GM12872 (cell line): ENCODE data around the gene CCHCR1.

Experiments used
- TF ChIP-seq, protein P1 (sequence below): IDR thresholded peaks from 3 replicates; pipeline ENCODE4 v1.5.1; 2011; ENCODE audit warnings: low read depth, mild to moderate bottlenecking, low read length, moderate library complexity; ENCODE audit not compliant: insufficient read depth

The CCHCR1 gene

DNA sequence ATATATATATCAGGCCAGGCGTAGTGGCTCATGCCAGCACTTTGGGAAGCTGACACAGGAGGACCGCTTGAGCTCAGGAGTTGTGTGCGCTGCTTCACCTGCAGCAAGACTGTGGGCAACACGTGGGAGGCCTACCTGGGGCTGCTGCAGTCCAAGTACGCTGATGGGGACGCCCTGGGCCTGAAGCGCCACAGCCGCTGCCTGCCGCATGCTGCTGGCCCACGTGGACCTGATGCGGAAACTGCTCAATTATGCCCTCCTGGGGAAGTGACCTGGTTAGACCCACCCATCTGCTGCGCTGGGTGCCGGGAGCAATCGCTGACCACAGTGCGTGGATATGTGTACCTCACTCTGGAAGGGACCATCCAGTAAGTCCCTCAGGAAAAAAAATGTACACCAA is 17.0 kb downstream of the CCHCR1 start:
- TF ChIP-seq, protein P1, sequence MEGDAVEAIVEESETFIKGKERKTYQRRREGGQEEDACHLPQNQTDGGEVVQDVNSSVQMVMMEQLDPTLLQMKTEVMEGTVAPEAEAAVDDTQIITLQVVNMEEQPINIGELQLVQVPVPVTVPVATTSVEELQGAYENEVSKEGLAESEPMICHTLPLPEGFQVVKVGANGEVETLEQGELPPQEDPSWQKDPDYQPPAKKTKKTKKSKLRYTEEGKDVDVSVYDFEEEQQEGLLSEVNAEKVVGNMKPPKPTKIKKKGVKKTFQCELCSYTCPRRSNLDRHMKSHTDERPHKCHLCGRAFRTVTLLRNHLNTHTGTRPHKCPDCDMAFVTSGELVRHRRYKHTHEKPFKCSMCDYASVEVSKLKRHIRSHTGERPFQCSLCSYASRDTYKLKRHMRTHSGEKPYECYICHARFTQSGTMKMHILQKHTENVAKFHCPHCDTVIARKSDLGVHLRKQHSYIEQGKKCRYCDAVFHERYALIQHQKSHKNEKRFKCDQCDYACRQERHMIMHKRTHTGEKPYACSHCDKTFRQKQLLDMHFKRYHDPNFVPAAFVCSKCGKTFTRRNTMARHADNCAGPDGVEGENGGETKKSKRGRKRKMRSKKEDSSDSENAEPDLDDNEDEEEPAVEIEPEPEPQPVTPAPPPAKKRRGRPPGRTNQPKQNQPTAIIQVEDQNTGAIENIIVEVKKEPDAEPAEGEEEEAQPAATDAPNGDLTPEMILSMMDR: no peak

DNA sequence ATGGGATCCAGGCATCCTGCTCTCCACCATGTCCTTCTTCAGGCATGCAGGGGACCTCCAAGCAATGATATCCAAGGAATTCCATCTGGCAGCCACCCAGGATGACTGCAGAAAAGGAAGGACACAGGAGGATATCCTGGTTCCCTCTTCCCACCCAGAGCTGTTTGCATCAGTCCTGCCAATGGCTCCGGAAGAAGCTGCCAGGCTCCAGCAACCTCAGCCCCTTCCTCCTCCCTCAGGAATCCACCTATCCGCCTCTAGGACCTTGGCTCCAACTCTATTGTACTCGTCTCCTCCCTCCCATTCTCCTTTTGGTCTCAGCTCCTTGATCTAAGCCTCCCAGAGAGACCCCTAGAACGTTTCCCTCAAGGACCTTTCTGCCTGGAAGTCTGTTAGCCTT is 18.0 kb downstream of the CCHCR1 start:
- TF ChIP-seq, protein P1: no peak

DNA sequence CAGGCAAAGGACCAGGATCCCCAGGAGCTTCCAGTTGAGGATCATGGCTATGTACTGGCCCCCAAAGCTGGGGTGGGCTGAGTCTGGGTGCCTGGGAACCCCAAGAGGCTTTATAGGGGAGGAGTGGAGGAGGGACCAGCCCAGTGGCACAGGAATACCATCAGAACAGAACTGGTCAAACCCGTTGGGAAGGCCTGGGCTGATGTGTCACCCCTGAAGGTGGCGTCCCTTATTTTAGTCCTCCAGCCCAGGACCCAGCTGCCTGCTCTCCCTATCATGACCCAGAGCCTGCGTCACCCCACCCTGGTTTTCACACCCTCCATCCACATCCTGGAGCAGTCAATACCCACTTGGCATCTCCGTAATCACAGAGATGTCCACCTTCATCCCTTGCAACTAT is 18.6 kb downstream of the CCHCR1 start, which contains the start of gene PSORS1C2:
PSORS1C2 (minus strand) TSS at position 85 of the 400 bp plus-strand sequence; CDS start at position 45, 40 bp downstream.
- TF ChIP-seq, protein P1: no peak

DNA sequence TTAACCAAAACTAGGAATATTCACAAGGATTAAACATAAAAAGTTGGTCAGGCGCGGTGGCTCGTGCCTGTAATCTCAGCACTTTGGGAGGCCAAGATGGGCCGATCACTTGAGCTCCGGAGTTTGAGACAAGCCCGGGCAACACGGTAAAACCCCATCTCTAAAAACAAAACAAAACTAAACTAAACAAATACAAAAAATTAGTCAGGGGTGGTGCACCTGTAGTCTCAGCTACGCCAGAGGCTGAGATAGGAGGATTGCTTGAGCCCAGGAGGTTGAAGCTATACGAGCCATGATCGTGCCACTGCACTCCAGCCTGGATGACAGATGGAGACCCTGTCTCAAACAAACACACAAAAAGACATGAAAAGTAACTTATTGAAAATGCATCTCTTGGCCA is 21.9 kb downstream of the CCHCR1 start:
- TF ChIP-seq, protein P1: no peak

DNA sequence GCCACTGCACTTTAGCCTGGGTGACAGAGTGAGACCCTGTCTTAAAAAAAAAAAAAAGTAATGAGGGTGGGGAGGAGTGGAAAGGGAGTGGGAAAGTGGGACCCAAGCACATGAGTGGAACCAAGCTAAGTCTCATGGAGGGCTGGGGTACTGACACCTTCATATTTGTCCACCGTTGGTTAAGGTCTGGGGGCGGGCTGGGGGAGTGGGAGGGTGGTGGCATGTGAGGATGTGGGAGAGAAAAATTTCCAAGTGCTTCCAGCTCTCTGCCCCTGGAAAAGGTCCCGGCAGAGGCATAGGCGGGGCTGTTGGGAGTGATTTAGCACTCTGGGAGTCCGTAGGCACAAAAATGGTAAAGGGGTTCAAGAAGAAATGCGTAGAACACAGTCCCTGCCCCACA is 24.8 kb downstream of the CCHCR1 start:
- TF ChIP-seq, protein P1: no peak

DNA sequence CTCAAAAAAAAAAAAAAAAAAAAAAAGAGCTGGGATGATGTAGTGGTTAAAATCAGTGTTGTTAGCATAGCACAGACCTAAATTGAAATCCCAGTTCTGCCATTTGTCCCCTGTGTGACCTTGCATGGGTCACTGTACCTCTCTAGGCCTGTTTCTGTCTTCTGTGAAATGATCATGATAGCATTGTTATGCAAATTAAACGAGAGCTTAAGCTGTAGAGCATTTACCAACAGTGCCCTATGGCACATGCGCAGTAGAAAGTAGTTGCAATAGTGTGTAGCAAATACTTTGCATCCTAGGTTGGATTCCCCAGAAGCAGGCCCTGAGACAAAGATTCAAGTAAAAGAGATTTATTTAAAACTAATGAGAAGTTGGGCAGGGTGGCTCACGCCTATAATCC is 26.0 kb downstream of the CCHCR1 start:
- TF ChIP-seq, protein P1: no peak

DNA sequence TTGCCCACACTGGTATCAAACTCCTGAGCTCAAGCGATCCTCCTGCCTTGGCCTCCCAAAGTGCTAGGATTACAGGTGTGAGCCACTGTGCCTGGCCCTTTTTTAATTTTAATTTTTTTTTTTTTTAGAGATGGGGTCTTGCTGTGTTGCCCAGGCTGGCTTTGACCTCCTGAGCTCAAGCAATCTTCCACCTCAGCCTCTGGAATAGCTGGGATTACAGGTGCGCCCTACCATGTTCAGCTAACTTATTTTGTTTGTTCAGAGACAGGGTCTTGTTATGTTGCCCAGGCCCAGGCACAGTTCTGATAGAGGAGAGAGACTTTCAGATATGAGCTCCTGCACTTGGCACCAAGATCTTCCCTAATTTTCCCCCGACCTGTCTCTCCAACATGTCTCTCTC is 26.9 kb downstream of the CCHCR1 start:
- TF ChIP-seq, protein P1: no peak

DNA sequence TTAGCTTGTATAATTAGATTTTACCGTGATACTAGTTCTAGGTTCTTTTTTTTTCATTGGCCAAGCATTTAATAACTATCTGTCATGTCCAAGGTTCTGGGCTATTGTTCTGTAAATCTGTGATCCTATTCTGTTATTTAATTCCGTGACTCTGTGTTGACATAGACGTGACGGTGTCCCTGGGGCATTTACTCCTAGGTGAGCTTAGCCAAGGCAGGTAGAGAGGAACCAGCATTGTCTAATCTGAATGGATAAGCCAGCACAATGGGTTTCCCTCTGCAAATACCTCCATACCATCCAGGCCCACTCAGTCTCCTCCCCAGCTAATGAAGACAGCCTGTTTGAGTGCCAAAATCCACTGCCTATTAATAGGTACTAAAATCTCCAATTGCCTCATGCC is 28.5 kb downstream of the CCHCR1 start:
- TF ChIP-seq, protein P1: no peak
